Measurements from ENCODE around the gene FXN. TPM values are rescaled to one million over a fixed set of nuclear protein-coding genes. Genes with fewer than 3 reads are reported as not detected.

The FXN gene
- total RNA-seq, 1 donor from 2014 or later: 22.7 TPM

GRCh38 chr9:69078581-69078980, 43.0 kb downstream of the FXN start:
- Histone ChIP-seq H4K20me1 (ENCODE audit: insufficient read depth, low read length) (no peaks in the 10 kb centered on the region), H3K9ac (ENCODE audit: low read length) (no peak overlapping the region), H3K27ac (ENCODE audit: low read depth, low read length) (no peak overlapping the region), H3K27me3 (ENCODE audit: insufficient read depth, low read length) (no peaks in the 10 kb centered on the region), H3K4me3 (ENCODE audit: insufficient read depth, low read depth, low read length) (no peak overlapping the region), H3K79me2 (ENCODE audit: insufficient read depth, low read length) (no peaks in the 10 kb centered on the region), H3K4me2 (ENCODE audit: low read length) (no peak overlapping the region), H2AFZ (ENCODE audit: low read depth, low read length) (no peak overlapping the region), H3K36me3 (ENCODE audit: insufficient read depth, low read length) (no peaks in the 10 kb centered on the region), H3K9me3 (ENCODE audit: insufficient read depth, low read depth, low read length) (no peaks in the 10 kb centered on the region), H3K4me1 (ENCODE audit: insufficient read depth, low read length) (no peaks in the 10 kb centered on the region)
- H3K9me3 Mint-ChIP-seq (ENCODE audit: unreplicated experiment): no peaks in the 10 kb centered on the region
- FAIRE-seq: no peak
- no peak for TF ChIP-seq CTCF (IDR thresholded peaks at IDR 0.05; ENCODE audit: insufficient read depth, low read depth, low read length)
- TF ChIP-seq EZH2 (IDR thresholded peaks at IDR 0.05; ENCODE audit: insufficient read depth, low read length): no peak
- H3K27me3 Mint-ChIP-seq (ENCODE audit: low read depth, unreplicated experiment): peaks cover 5% of the 10 kb centered on the region
- H3K4me1 Mint-ChIP-seq (ENCODE audit: low read depth, unreplicated experiment): no peaks in the 10 kb centered on the region
- no peak overlapping the region for H3K4me3 Mint-ChIP-seq (ENCODE audit: unreplicated experiment)
- H3K27ac Mint-ChIP-seq (ENCODE audit: unreplicated experiment): no peak overlapping the region
- no peak for DNase-seq (ENCODE audit: low read depth)
- no peaks in the 10 kb centered on the region for H3K36me3 Mint-ChIP-seq (ENCODE audit: low read depth, unreplicated experiment)

- H3K36me3 Mint-ChIP-seq (ENCODE audit: low read depth, unreplicated experiment): no peaks in the 10 kb centered on the region
- no peaks in the 10 kb centered on the region for H3K4me1 ChIP-seq (ENCODE audit: insufficient read depth, low read length)
- DNase-seq (ENCODE audit: low read depth) (no peak), FAIRE-seq (no peak)
- H4K20me1 ChIP-seq (ENCODE audit: insufficient read depth, low read length): no peaks in the 10 kb centered on the region
- H3K27ac ChIP-seq (ENCODE audit: low read depth, low read length): no peak overlapping the region
- peaks cover 5% of the 10 kb centered on the region for H3K27me3 Mint-ChIP-seq (ENCODE audit: low read depth, unreplicated experiment)
- H3K4me1 Mint-ChIP-seq (ENCODE audit: low read depth, unreplicated experiment): no peaks in the 10 kb centered on the region
- H3K36me3 ChIP-seq (ENCODE audit: insufficient read depth, low read length): no peaks in the 10 kb centered on the region
- H3K4me3 ChIP-seq (ENCODE audit: insufficient read depth, low read depth, low read length): no peak overlapping the region
- no peak overlapping the region for H3K4me2 ChIP-seq (ENCODE audit: low read length)
- no peak overlapping the region for H3K27ac Mint-ChIP-seq (ENCODE audit: unreplicated experiment)
- no peak for TF ChIP-seq EZH2 (IDR thresholded peaks at IDR 0.05; ENCODE audit: insufficient read depth, low read length)
- no peak for TF ChIP-seq CTCF (IDR thresholded peaks at IDR 0.05; ENCODE audit: insufficient read depth, low read depth, low read length)
- H3K9me3 Mint-ChIP-seq (ENCODE audit: unreplicated experiment): no peaks in the 10 kb centered on the region
- H2AFZ ChIP-seq (ENCODE audit: low read depth, low read length): no peak overlapping the region
- H3K9me3 ChIP-seq (ENCODE audit: insufficient read depth, low read depth, low read length): no peaks in the 10 kb centered on the region
- no peaks in the 10 kb centered on the region for H3K79me2 ChIP-seq (ENCODE audit: insufficient read depth, low read length)
- H3K4me3 Mint-ChIP-seq (ENCODE audit: unreplicated experiment): no peak overlapping the region
- no peaks in the 10 kb centered on the region for H3K27me3 ChIP-seq (ENCODE audit: insufficient read depth, low read length)
- H3K9ac ChIP-seq (ENCODE audit: low read length): no peak overlapping the region
These were observed 43.6 kb downstream of the FXN start for GRCh38 chr9:69079186-69079585.

GRCh38 chr9:69081261-69081660, 45.7 kb downstream of the FXN start:
- FAIRE-seq (no peak), DNase-seq (ENCODE audit: low read depth) (no peak)
- H3K27me3 ChIP-seq (ENCODE audit: insufficient read depth, low read length): no peaks in the 10 kb centered on the region
- no peaks in the 10 kb centered on the region for H4K20me1 ChIP-seq (ENCODE audit: insufficient read depth, low read length)
- H3K79me2 ChIP-seq (ENCODE audit: insufficient read depth, low read length): no peaks in the 10 kb centered on the region
- H3K9ac ChIP-seq (ENCODE audit: low read length): no peak overlapping the region
- no peak overlapping the region for H3K27ac ChIP-seq (ENCODE audit: low read depth, low read length)
- H2AFZ ChIP-seq (ENCODE audit: low read depth, low read length): no peak overlapping the region
- Mint-ChIP-seq H3K27me3 (ENCODE audit: low read depth, unreplicated experiment) (peaks cover 5% of the 10 kb centered on the region), H3K4me3 (ENCODE audit: unreplicated experiment) (no peak overlapping the region), H3K36me3 (ENCODE audit: low read depth, unreplicated experiment) (no peaks in the 10 kb centered on the region), H3K27ac (ENCODE audit: unreplicated experiment) (no peak overlapping the region), H3K4me1 (ENCODE audit: low read depth, unreplicated experiment) (peaks cover 5% of the 10 kb centered on the region), H3K9me3 (ENCODE audit: unreplicated experiment) (no peaks in the 10 kb centered on the region)
- no peaks in the 10 kb centered on the region for H3K9me3 ChIP-seq (ENCODE audit: insufficient read depth, low read depth, low read length)
- TF ChIP-seq CTCF (IDR thresholded peaks at IDR 0.05; ENCODE audit: insufficient read depth, low read depth, low read length) (no peak), EZH2 (IDR thresholded peaks at IDR 0.05; ENCODE audit: insufficient read depth, low read length) (no peak)
- H3K4me2 ChIP-seq (ENCODE audit: low read length): no peak overlapping the region
- no peaks in the 10 kb centered on the region for H3K4me1 ChIP-seq (ENCODE audit: insufficient read depth, low read length)
- H3K36me3 ChIP-seq (ENCODE audit: insufficient read depth, low read length): no peaks in the 10 kb centered on the region
- H3K4me3 ChIP-seq (ENCODE audit: insufficient read depth, low read depth, low read length): no peak overlapping the region
